ENCODE data around the gene MAP3K19. TPM values are rescaled to one million over a fixed set of nuclear protein-coding genes. Genes with fewer than 3 reads are reported as not detected.

Gene MAP3K19
- total RNA-seq, 1 donor from 2014 or later: not detected

DNA sequence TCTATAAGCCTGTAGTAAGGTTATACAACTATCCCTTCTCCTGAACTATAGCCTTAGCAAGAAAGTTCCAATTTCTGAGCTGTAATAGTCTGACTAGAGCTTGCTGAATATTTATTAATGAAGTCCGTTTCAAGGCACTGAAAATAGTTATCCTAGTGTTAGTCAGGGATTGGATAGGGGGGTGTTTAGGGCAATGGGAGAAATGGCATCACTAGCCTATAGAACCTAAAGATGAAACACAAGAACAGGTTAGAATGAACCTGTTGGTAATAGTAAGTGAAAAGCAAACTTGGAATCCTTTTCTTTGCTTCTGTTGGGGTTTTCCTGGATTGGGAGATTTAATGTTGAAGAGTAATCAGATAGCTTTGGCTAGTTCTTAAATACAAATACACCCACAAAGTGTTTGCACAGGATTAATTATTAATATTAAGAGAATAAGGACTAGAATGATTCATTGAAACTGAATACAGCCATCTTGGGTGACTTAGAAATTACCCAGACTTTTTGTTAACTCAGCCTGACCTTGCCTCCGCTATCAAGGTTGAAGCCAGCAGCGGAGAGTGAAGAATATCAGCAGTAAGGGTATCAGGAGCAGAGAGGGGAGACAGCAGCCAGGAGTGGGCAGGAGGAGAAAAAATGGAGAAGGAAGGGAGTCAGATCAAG lies 114.3 kb downstream of the MAP3K19 start:
- Mint-ChIP-seq H3K9me3 (ENCODE audit: unreplicated experiment) (no peaks in the 10 kb centered on the region), H3K4me1 (ENCODE audit: unreplicated experiment) (peaks cover 8% of the 10 kb centered on the region), H3K27ac (ENCODE audit: unreplicated experiment) (no peak overlapping the region), H3K4me3 (ENCODE audit: unreplicated experiment) (no peak overlapping the region), H3K27me3 (ENCODE audit: unreplicated experiment) (no peaks in the 10 kb centered on the region), H3K36me3 (ENCODE audit: low read depth, unreplicated experiment) (no peaks in the 10 kb centered on the region)
- no peak for DNase-seq (ENCODE audit: low spot score)
- TF ChIP-seq, protein P1, sequence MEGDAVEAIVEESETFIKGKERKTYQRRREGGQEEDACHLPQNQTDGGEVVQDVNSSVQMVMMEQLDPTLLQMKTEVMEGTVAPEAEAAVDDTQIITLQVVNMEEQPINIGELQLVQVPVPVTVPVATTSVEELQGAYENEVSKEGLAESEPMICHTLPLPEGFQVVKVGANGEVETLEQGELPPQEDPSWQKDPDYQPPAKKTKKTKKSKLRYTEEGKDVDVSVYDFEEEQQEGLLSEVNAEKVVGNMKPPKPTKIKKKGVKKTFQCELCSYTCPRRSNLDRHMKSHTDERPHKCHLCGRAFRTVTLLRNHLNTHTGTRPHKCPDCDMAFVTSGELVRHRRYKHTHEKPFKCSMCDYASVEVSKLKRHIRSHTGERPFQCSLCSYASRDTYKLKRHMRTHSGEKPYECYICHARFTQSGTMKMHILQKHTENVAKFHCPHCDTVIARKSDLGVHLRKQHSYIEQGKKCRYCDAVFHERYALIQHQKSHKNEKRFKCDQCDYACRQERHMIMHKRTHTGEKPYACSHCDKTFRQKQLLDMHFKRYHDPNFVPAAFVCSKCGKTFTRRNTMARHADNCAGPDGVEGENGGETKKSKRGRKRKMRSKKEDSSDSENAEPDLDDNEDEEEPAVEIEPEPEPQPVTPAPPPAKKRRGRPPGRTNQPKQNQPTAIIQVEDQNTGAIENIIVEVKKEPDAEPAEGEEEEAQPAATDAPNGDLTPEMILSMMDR (IDR thresholded peaks at IDR 0.05; ENCODE audit: unreplicated experiment): no peak

DNA sequence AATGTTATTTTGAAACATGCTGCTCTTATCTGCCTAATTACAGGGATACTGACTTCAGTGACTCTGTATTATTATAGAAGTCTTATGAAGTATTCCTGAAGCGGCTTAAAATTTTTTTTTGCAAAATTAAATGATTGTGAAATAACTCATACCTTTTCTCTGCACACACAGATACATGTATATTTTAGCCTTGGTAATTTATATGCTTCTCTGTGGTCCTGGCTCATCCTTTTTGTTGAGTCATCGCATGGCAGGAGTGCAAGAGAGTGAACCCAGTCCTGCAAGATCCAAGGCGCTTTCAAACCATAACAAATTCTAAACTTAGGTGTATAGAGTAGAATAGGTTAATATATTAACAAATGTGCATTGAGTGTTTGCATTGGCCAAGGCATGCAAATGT lies 120.1 kb downstream of the MAP3K19 start:
- peaks cover 11% of the 10 kb centered on the region for H3K4me1 Mint-ChIP-seq (ENCODE audit: unreplicated experiment)
- no peak overlapping the region for H3K4me3 Mint-ChIP-seq (ENCODE audit: unreplicated experiment)
- no peaks in the 10 kb centered on the region for H3K9me3 Mint-ChIP-seq (ENCODE audit: unreplicated experiment)
- TF ChIP-seq, protein P1 (IDR thresholded peaks at IDR 0.05; ENCODE audit: unreplicated experiment): no peak
- H3K27ac Mint-ChIP-seq (ENCODE audit: unreplicated experiment): peak overlapping the region; percentile 42
- peaks cover 2% of the 10 kb centered on the region for H3K27me3 Mint-ChIP-seq (ENCODE audit: unreplicated experiment)
- H3K36me3 Mint-ChIP-seq (ENCODE audit: low read depth, unreplicated experiment): peaks cover 8% of the 10 kb centered on the region
- no peak for DNase-seq (ENCODE audit: low spot score)

DNA sequence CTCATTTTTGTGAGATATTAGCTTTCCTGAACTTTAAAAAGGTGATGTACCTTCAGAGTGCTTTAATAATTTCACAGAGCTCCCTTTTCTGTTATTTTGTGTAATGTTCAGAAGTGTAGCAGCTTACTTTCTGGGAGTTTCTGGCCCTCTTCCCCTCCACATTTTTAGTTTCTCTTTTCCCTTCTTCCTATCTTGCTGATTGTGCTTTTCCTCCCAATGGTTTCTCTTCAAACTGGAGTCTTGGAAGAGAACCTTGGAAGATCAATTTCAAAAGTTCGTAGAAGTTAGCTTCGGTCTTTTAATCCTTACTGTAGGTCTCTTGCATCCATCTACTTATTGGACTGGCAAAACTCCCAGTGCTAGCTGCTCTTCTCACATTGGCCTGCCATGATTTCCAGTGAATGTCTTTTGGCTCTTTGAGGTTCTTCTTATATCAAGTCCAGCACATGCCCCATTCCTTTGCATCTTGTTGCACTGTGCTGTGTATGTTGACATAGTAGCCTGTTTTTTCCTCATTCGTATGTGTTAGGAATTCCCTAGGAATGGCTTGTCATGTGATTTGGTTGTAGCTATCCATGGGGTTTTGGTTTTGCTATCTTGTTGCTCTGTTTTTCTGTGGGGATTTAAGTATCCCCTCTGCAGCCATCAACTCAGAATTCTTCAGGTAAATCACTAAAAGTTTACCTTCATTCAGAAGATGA lies 120.9 kb downstream of the MAP3K19 start:
- Mint-ChIP-seq H3K27me3 (ENCODE audit: unreplicated experiment) (peaks cover 2% of the 10 kb centered on the region), H3K36me3 (ENCODE audit: low read depth, unreplicated experiment) (peaks cover 8% of the 10 kb centered on the region), H3K9me3 (ENCODE audit: unreplicated experiment) (no peaks in the 10 kb centered on the region), H3K4me3 (ENCODE audit: unreplicated experiment) (no peak overlapping the region), H3K4me1 (ENCODE audit: unreplicated experiment) (peaks cover 11% of the 10 kb centered on the region), H3K27ac (ENCODE audit: unreplicated experiment) (peak overlapping the region; percentile 21)
- TF ChIP-seq, protein P1 (IDR thresholded peaks at IDR 0.05; ENCODE audit: unreplicated experiment): no peak
- DNase-seq (ENCODE audit: low spot score): no peak

DNA sequence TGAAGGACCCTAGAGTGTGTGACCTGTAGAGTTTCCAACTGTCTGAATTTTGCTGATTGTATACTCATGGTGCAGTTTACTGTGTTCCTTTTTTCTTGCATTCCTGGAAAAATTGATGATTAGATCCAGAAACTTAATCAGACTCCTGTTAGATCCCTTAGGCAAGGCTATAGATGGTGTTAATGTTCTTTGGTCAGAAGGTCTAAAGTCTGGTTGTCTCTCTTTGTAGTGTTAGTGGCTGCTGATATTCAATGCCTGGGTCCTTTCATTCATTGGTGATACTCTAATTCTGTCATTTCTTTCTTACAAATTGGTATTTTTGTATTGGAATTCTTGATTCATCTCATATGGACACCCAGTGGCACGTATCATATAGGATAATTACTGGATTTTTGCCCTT lies 122.3 kb downstream of the MAP3K19 start:
- no peak for DNase-seq (ENCODE audit: low spot score)
- no peak overlapping the region for H3K27ac Mint-ChIP-seq (ENCODE audit: unreplicated experiment)
- peaks cover 8% of the 10 kb centered on the region for H3K36me3 Mint-ChIP-seq (ENCODE audit: low read depth, unreplicated experiment)
- TF ChIP-seq, protein P1 (IDR thresholded peaks at IDR 0.05; ENCODE audit: unreplicated experiment): no peak
- no peak overlapping the region for H3K4me3 Mint-ChIP-seq (ENCODE audit: unreplicated experiment)
- H3K27me3 Mint-ChIP-seq (ENCODE audit: unreplicated experiment): peaks cover 2% of the 10 kb centered on the region
- peaks cover 15% of the 10 kb centered on the region for H3K4me1 Mint-ChIP-seq (ENCODE audit: unreplicated experiment)
- H3K9me3 Mint-ChIP-seq (ENCODE audit: unreplicated experiment): no peaks in the 10 kb centered on the region

All from endothelial cell (in vitro differentiated cells).